HT-29 (cell line): ENCODE measurements around the gene CDSN. TPM values are rescaled to one million over a fixed set of nuclear protein-coding genes. Genes with fewer than 3 reads are reported as not detected.
"Not testable (repeated sequence)": the region's sequence is repeated elsewhere in the genome, so short reads cannot be mapped to it uniquely, and the experiment has no call there.

Experiments used
- DNase-seq: peaks from one replicate; pipeline ENCODE4 v3.0.0-alpha.2; 2015; ENCODE audit warnings: low spot score
- small RNA-seq: library from RNA; depleted of rRNA; stranded (forward); fragments of <200 nt; gene quantifications from one replicate; pipeline ENCODE3, GENCODE V24; 2014
- total RNA-seq: library from RNA; depleted of rRNA; stranded (reverse); fragments of >200 nt; shearing (Covaris generic); gene quantifications from 2 replicates; pipeline ENCODE4 v1.2.3, GENCODE V29; 2014; rRNA removed

Gene CDSN
- total RNA-seq, 1 experiment from 2014 or later: 0.08 TPM

- DNase-seq: peak; percentile 15
Observed at GRCh38 chr6:31086788-31087440, 33.3 kb downstream of the CDSN start.

GRCh38 chr6:31083742-31084354 is 36.4 kb downstream of the CDSN start:
- no peak for DNase-seq

- DNase-seq: no peak
Observed at GRCh38 chr6:31081872-31082271, 38.4 kb downstream of the CDSN start.

GRCh38 chr6:31079656-31080261 is 40.5 kb downstream of the CDSN start:
- peak; percentile 76 for DNase-seq

GRCh38 chr6:31076611-31077010 is 43.6 kb downstream of the CDSN start:
- no peak for DNase-seq

- no peak for DNase-seq
Observed at GRCh38 chr6:31075528-31075927, 44.7 kb downstream of the CDSN start.

GRCh38 chr6:31074401-31074800 is 45.8 kb downstream of the CDSN start:
- DNase-seq: no peak

- peak; percentile 54 for DNase-seq
Observed at GRCh38 chr6:31070711-31071197, 49.5 kb downstream of the CDSN start.

GRCh38 chr6:31068669-31069340 is 51.4 kb downstream of the CDSN start:
- peak; percentile 87 for DNase-seq

- DNase-seq: not testable (repeated sequence)
Observed at GRCh38 chr6:31067891-31068668, 52.2 kb downstream of the CDSN start.

GRCh38 chr6:31067028-31067427 is 53.2 kb downstream of the CDSN start:
- DNase-seq: not testable (repeated sequence)

GRCh38 chr6:31065556-31065955 is 54.7 kb downstream of the CDSN start:
- DNase-seq: no peak

Small RNA genes lying within 50 kb of the gene (small RNA-seq; reads per million reads assigned to genes)
- gene POLR2LP1: not detected
- gene RNU6-1133P: not detected

Other genes starting within 250 kb of the CDSN start
- gene DDR1, start 235.9 kb downstream of the CDSN start, total RNA-seq: 131 and 158 TPM in 2 replicates
- 18.9 and 20.2 TPM in 2 replicates for gene GTF2H4, start 212.2 kb downstream of the CDSN start, total RNA-seq
- 23.2 and 24.4 TPM in 2 replicates for gene VARS2, start 206.2 kb downstream of the CDSN start, total RNA-seq
- gene SFTA2, start 188.3 kb downstream of the CDSN start, total RNA-seq: 4.7 and 8.0 TPM in 2 replicates
- gene MUCL3, start 179.5 kb downstream of the CDSN start, total RNA-seq: 0.08 and 0.15 TPM in 2 replicates
- gene MUC21, start 136.7 kb downstream of the CDSN start, total RNA-seq: not detected in 2 replicates
- gene MUC22, start 110.0 kb downstream of the CDSN start, total RNA-seq: not detected in 2 replicates
- gene C6orf15, start 7.9 kb downstream of the CDSN start, total RNA-seq: 0.13 and 0.33 TPM in 2 replicates
- 1.1 and 1.2 TPM in 2 replicates for gene PSORS1C1, start 5.6 kb downstream of the CDSN start, total RNA-seq
- gene PSORS1C2, start 18.6 kb upstream of the CDSN start, total RNA-seq: not detected in 2 replicates
- gene CCHCR1, start 37.4 kb upstream of the CDSN start, total RNA-seq: 30.8 and 38.0 TPM in 2 replicates
- gene TCF19, start 38.1 kb upstream of the CDSN start, total RNA-seq: 71.7 and 80.8 TPM in 2 replicates
- gene POU5F1, start 50.2 kb upstream of the CDSN start, total RNA-seq: 1.7 and 2.6 TPM in 2 replicates
- 110 and 133 TPM in 2 replicates for gene HLA-C, start 151.6 kb upstream of the CDSN start, total RNA-seq
- 15.3 and 19.8 TPM in 2 replicates for gene HLA-B, start 236.7 kb upstream of the CDSN start, total RNA-seq